ENCODE results near the gene TTLL7.

Gene TTLL7

DNA sequence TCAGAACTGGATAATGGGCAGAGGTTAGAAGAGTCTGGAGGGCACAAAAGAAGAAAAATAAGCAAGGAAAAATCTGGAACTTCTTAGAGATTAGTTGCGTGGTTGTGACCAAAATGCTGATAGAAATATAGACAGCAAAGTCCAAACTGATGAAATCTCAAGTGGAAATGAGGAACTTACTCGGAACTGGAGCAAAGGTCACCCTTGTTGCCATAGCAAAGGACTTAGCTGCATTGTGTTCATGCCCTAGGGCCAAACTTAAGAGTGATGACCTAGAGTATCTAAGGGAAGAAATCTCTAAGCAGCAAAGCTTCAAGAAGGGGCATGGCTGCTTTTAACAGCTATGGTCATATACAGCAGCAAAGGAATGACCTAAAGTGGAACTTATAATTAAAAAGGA is 180.0 kb downstream of the TTLL7 start:
- no peak for DNase-seq (ENCODE audit: low read depth)

- DNase-seq (ENCODE audit: low read depth): no peak
These were observed 182.1 kb downstream of the TTLL7 start for GRCh38 chr1:83816836-83817235.

- no peak for DNase-seq (ENCODE audit: low read depth)
These were observed 183.6 kb downstream of the TTLL7 start for GRCh38 chr1:83815330-83815729.

Data from activated T-cell treated with anti-CD3 and anti-CD28 coated beads for 24 hours (primary cell).